ENCODE results near the gene CRIP2. TPM values are rescaled to one million over a fixed set of nuclear protein-coding genes. Genes with fewer than 3 reads are reported as not detected.

The CRIP2 gene
- total RNA-seq, 1 donor from 2014 or later = 13.2 TPM

DNA sequence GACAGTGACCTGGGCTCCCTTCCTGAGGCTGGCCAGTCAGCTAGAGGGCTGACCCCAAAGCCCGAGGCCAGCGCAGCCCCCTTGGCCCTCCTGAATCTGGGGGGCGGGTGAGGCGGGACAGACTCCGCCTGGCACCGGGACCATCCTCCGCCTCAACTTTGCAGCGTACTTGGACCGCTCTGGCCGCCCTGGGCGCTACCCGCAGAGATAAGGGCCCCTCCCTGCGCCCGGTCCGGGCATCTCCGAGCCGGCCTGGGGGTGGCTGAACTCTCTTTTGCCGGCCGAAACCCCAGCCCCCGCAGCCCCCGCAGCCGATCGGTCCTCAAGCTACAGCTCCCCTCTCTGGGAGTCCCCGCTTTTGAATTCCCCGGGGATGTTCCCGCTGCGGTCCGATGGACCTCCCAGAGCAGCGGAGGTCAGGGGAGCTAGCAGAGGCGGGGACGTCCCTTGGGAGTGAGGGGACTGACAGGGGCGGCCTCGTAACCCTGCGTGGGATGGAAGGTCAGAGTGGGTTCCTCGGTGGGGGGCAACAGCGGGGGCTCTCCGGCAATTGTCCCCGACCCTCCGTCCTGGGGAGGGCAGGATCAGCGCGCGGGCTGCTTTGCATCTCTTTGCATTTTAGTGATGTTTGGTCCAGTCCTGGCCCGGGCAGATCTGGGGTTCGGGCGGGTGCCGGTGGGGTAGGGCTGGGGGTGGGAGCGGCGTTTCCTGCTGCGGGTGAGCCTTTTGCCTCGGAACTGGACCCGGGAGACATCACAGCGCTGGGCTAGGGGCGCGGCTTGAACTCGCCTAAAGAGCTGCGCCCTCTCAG lies 11.7 kb downstream of the CRIP2 start, which contains the start of gene CRIP1:
Gene CRIP1, plus strand, starts transcription at position 724 of the 811 bp plus-strand sequence. CDS start 374 bp downstream, outside the sequence.
- Histone ChIP-seq H3K36me3 (ENCODE audit: control insufficient read depth, insufficient read depth, low read length) (no peaks in the 10 kb centered on the region), H3K27me3 (ENCODE audit: control insufficient read depth, insufficient read depth, low read length) (no peaks in the 10 kb centered on the region), H3K4me3 (ENCODE audit: low read depth, low read length) (no peak within 1 kb of the TSS)
- TF ChIP-seq, protein P1, sequence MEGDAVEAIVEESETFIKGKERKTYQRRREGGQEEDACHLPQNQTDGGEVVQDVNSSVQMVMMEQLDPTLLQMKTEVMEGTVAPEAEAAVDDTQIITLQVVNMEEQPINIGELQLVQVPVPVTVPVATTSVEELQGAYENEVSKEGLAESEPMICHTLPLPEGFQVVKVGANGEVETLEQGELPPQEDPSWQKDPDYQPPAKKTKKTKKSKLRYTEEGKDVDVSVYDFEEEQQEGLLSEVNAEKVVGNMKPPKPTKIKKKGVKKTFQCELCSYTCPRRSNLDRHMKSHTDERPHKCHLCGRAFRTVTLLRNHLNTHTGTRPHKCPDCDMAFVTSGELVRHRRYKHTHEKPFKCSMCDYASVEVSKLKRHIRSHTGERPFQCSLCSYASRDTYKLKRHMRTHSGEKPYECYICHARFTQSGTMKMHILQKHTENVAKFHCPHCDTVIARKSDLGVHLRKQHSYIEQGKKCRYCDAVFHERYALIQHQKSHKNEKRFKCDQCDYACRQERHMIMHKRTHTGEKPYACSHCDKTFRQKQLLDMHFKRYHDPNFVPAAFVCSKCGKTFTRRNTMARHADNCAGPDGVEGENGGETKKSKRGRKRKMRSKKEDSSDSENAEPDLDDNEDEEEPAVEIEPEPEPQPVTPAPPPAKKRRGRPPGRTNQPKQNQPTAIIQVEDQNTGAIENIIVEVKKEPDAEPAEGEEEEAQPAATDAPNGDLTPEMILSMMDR (IDR thresholded peaks at IDR 0.05; ENCODE audit: insufficient read depth, low read length, severe bottlenecking) = no peak
- FAIRE-seq = no peak
- no peak for DNase-seq (ENCODE audit: low read depth)

DNA sequence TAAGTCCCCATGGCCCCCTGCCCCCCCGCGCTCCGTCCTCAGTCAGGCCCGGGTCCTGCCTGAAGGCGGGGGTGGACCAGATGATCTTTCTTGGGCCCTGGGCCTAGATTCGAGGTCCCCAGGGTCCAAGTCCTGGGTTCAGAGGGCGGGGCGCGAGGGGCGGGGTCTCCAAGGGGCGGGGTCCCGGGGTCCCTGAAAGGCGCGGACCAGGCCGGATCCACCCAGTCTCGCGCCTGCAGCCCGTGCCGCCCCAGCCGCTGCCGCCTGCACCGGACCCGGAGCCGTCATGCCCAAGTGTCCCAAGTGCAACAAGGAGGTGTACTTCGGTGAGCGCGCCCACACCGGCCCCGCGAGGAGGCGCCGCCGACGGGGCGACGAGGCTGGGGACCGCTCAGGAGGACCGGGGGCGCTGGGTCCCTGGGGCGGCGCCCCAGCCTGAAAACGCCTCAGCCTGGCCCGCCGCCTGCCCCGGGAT lies 12.4 kb downstream of the CRIP2 start:
- TF ChIP-seq, protein P1 (IDR thresholded peaks at IDR 0.05; ENCODE audit: insufficient read depth, low read length, severe bottlenecking) = no peak
- H3K4me3 ChIP-seq (ENCODE audit: low read depth, low read length) = no peak overlapping the region
- DNase-seq (ENCODE audit: low read depth) (no peak), FAIRE-seq (no peak)
- H3K36me3 ChIP-seq (ENCODE audit: control insufficient read depth, insufficient read depth, low read length) = no peaks in the 10 kb centered on the region
- no peaks in the 10 kb centered on the region for H3K27me3 ChIP-seq (ENCODE audit: control insufficient read depth, insufficient read depth, low read length)

DNA sequence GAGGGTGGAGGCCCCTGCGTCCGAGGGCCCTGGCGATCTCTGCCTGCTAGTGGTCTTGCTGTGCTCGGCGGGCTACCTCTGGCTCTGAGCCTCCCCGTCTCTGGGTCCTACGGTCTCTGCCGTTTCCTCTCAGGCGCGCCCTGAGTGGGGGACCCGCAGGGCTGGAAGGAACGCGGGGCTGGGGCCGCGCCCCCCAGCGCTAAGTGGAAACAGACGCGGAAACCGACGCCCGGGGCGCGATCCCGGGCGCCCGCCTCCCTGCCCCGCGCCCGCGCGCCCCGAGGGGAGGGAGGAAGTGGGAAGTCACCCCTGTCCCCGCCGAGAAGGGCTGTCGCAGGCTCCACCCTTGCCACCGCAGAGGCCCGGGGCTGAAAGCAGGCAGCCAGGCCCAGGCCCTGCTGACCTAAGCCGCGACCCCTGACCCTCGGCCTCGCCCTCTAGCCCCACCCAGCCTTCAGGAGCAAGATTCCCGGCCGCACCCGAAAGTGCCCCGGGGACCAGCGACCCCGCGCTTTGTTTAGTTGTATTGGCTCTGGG lies 12.9 kb downstream of the CRIP2 start:
- peaks cover 2% of the 10 kb centered on the region for H3K36me3 ChIP-seq (ENCODE audit: control insufficient read depth, insufficient read depth, low read length)
- DNase-seq (ENCODE audit: low read depth) (no peak), FAIRE-seq (no peak)
- H3K4me3 ChIP-seq (ENCODE audit: low read depth, low read length) = no peak overlapping the region
- TF ChIP-seq, protein P1 (IDR thresholded peaks at IDR 0.05; ENCODE audit: insufficient read depth, low read length, severe bottlenecking) = no peak
- no peaks in the 10 kb centered on the region for H3K27me3 ChIP-seq (ENCODE audit: control insufficient read depth, insufficient read depth, low read length)

DNA sequence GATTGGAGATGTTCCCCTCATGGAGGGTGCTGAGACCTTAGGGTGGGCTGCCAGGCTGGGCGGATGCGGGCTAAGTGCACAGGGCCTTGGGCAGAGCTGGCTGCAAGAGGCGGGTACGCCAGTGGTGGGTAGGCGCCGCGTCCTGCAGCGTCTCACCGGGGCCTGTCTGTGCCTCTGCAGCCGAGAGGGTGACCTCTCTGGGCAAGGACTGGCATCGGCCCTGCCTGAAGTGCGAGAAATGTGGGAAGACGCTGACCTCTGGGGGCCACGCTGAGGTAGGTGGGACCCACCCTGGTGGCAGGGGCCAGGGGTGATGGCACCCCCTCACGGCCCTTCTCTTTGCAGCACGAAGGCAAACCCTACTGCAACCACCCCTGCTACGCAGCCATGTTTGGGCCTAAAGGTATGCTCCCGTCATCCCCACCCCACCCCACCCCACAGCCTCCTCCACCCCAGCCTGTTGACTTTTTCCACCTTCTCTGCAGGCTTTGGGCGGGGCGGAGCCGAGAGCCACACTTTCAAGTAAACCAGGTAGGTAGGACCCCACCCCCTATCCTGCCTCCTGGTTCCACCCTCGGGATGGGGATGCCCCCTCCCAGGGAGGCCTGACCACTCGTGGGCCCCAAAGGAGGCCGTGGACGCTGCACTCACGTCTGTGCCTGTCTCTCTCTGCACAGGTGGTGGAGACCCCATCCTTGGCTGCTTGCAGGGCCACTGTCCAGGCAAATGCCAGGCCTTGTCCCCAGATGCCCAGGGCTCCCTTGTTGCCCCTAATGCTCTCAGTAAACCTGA lies 13.6 kb downstream of the CRIP2 start:
- H3K4me3 ChIP-seq (ENCODE audit: low read depth, low read length) = no peak overlapping the region
- DNase-seq (ENCODE audit: low read depth) (no peak), FAIRE-seq (no peak)
- H3K27me3 ChIP-seq (ENCODE audit: control insufficient read depth, insufficient read depth, low read length) = no peaks in the 10 kb centered on the region
- TF ChIP-seq, protein P1 (IDR thresholded peaks at IDR 0.05; ENCODE audit: insufficient read depth, low read length, severe bottlenecking) = no peak
- H3K36me3 ChIP-seq (ENCODE audit: control insufficient read depth, insufficient read depth, low read length) = peaks cover 2% of the 10 kb centered on the region

DNA sequence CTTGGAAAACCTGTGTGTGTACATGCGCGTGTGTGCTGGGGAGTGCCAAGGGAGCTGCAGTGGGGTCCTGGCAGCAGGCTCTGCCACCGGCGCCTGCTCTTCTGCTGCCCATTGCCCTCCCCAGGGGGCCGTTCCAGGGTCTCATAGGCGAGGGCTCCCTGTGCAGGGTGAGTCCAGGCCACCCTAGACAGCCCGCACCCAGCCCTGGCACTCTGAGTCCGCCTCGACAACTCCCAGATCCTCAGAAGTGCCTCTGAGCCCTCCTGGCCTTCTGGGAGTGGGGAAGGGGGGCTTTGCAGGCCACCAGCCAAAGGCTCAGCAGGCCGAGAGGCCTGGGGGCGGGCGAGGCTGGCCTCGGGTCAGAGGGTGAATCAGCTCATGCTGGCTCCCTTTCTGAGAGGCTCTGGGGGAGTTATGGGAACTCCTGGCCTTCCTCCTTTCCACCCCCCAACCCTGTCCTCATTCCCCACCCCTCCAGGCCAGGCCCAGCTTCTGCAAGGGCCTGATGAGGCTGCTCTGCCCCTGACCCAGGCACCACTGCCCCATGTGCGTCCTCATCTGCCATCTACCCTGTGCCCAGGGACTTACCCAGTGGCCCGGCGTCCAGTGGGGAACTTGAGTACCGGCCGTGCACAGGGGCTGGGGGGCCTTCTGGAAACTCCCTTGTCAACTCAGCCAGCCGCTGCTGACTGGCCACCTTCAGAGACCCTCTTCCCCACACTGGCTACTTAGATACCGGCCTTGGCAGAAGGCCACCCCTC lies 14.3 kb downstream of the CRIP2 start:
- H3K27me3 ChIP-seq (ENCODE audit: control insufficient read depth, insufficient read depth, low read length) = no peaks in the 10 kb centered on the region
- peaks cover 2% of the 10 kb centered on the region for H3K36me3 ChIP-seq (ENCODE audit: control insufficient read depth, insufficient read depth, low read length)
- TF ChIP-seq, protein P1 (IDR thresholded peaks at IDR 0.05; ENCODE audit: insufficient read depth, low read length, severe bottlenecking) = no peak
- H3K4me3 ChIP-seq (ENCODE audit: low read depth, low read length) = no peak overlapping the region
- no peak for DNase-seq (ENCODE audit: low read depth)
- no peak for FAIRE-seq

Data from bronchial epithelial cell (primary cell).